Ishikawa (cell line): ENCODE measurements around the gene PIH1D1.

Source experiments
- CEBPB ChIP-seq: IDR thresholded peaks from 2 replicates; pipeline ENCODE4 v1.6.1; 2012
- FOXM1 ChIP-seq: IDR thresholded peaks from 2 replicates; pipeline ENCODE4 v1.6.1; 2012; ENCODE audit warnings: low read depth, borderline replicate concordance
- MAX ChIP-seq: IDR thresholded peaks from 2 replicates; pipeline ENCODE4 v1.6.1; 2012
- NFIC ChIP-seq: IDR thresholded peaks from 2 replicates; pipeline ENCODE4 v1.6.1; 2012
- RAD21 ChIP-seq: IDR thresholded peaks from 2 replicates; pipeline ENCODE4 v1.6.1; 2012; ENCODE audit warnings: low read depth
- TEAD4 ChIP-seq: IDR thresholded peaks from 2 replicates; pipeline ENCODE4 v1.6.1; 2012
- USF1 ChIP-seq: IDR thresholded peaks from 2 replicates; pipeline ENCODE4 v1.6.1; 2012
- YY1 ChIP-seq: IDR thresholded peaks from 2 replicates; pipeline ENCODE4 v1.6.1; 2012; ENCODE audit warnings: low read depth
- ZBTB7A ChIP-seq: IDR thresholded peaks from 2 replicates; pipeline ENCODE4 v1.6.1; 2012; ENCODE audit warnings: low read depth

GRCh38 chr19:49423071-49423984 lies 28.3 kb downstream of the PIH1D1 start, which contains the start of gene PTH2:
- TF ChIP-seq USF1 (no peak), CEBPB (no peak), TEAD4 (no peak), FOXM1 (no peak), RAD21 (no peak), YY1 (no peak), MAX (no peak), ZBTB7A (no peak), NFIC (no peak)
